Peyer's patch (tissue), 4 donors: ENCODE measurements around the gene MEIS1. TPM values are rescaled to one million over a fixed set of nuclear protein-coding genes. Genes with fewer than 3 reads are reported as not detected.
A peak's percentile ranks its signal among the peaks of the same experiment; 100 is the strongest.

ENCODE experiments used
- DNase-seq, 3 donors: peaks; one replicate each; pipeline ENCODE4 v3.0.0-alpha.2; 2017 to 2019
- H3K27ac ChIP-seq, 4 donors: fragments of 200-600 bp; sonication (generic); one replicate each; pipeline ENCODE4 v1.5.1; 2016 to 2019
- H3K27me3 ChIP-seq, 2 donors: fragments of 200-600 bp; sonication (generic); one replicate each; pipeline ENCODE4 v1.5.1; 2019
- H3K36me3 ChIP-seq, 3 donors: fragments of 200-600 bp; sonication (generic); one replicate each; pipeline ENCODE4 v1.5.1; 2016 to 2019
- H3K4me1 ChIP-seq, 4 donors: fragments of 200-600 bp; sonication (generic); one replicate each; pipeline ENCODE4 v1.5.1; 2016 to 2019
- H3K4me3 ChIP-seq, 4 donors: fragments of 200-600 bp; sonication (generic); 1 replicate in 3 of 4; 2 replicates in 1 of 4; pipeline ENCODE4 v1.5.1; 2016 to 2019; ENCODE audit warnings: mild to moderate bottlenecking in 1 of 4
- H3K9me3 ChIP-seq, 4 donors: fragments of 200-600 bp; sonication (generic); one replicate each; pipeline ENCODE4 v1.5.1; 2016 to 2019; ENCODE audit warnings: mild to moderate bottlenecking in 1 of 4
- CTCF ChIP-seq, 6 experiments: fragments of 450-650 bp in 4 of 6; fragments of 200-600 bp in 2 of 6; sonication (generic) in 1 of 6; IDR thresholded peaks; one replicate each; pipeline ENCODE4 v1.5.1; 2017 to 2019; ENCODE audit warnings: antibody characterized with exemption in 6 of 6, mild to moderate bottlenecking in 3 of 6, moderate library complexity in 1 of 6
- POLR2A ChIP-seq, 2 donors: fragments of 450-650 bp; IDR thresholded peaks; one replicate each; pipeline ENCODE4 v1.5.1; 2017; ENCODE audit warnings: antibody characterized with exemption in 2 of 2, mild to moderate bottlenecking in 2 of 2, moderate library complexity in 2 of 2
- total RNA-seq, 4 donors: library from RNA; depleted of rRNA; stranded (reverse); fragments of >200 nt; gene quantifications; one replicate each; pipeline ENCODE4 v1.1.0, GENCODE V29; 2016

Gene MEIS1
- total RNA-seq, 4 donors from 2014 or later: 7.2 to 64.4 (median 16.3) TPM

- Histone ChIP-seq H3K4me3 (peak overlapping the region; percentile 19 to 60 (median 30)), H3K27ac (peak overlapping the region; percentile 36 to 94 (median 52)), H3K9me3 (no peaks in the 10 kb centered on the region), H3K27me3 (no peaks in the 10 kb centered on the region), H3K4me1 (peaks cover 0 to 7% (median 0%) of the 10 kb centered on the region in 4 donors), H3K36me3 (no peaks in the 10 kb centered on the region)
- TF ChIP-seq CTCF (IDR thresholded peaks at IDR 0.05): no peak
- no peak for TF ChIP-seq POLR2A (IDR thresholded peaks at IDR 0.05)
- peak in 1 of 3 donors; percentile 47 for DNase-seq
These were observed 3.0 kb downstream of the MEIS1 start for GRCh38 chr2:66437691-66438497.

GRCh38 chr2:66438498-66438833, 3.5 kb downstream of the MEIS1 start:
- Histone ChIP-seq H3K9me3 (no peaks in the 10 kb centered on the region), H3K4me1 (peaks cover 0 to 5% (median 0%) of the 10 kb centered on the region in 4 donors), H3K27me3 (no peaks in the 10 kb centered on the region), H3K36me3 (no peaks in the 10 kb centered on the region), H3K27ac (peak overlapping the region; percentile 36 to 94 (median 52)), H3K4me3 (peak overlapping the region; percentile 19 to 60 (median 30))
- TF ChIP-seq CTCF (IDR thresholded peaks at IDR 0.05) (no peak), POLR2A (IDR thresholded peaks at IDR 0.05) (no peak)
- DNase-seq: no peak

GRCh38 chr2:66438891-66439811, 4.2 kb downstream of the MEIS1 start:
- no peaks in the 10 kb centered on the region for H3K4me1 ChIP-seq
- no peaks in the 10 kb centered on the region for H3K27me3 ChIP-seq
- H3K27ac ChIP-seq: peak overlapping the region; percentile 36 to 94 (median 66)
- no peaks in the 10 kb centered on the region for H3K9me3 ChIP-seq
- H3K4me3 ChIP-seq: peak overlapping the region; percentile 21 to 60 (median 37)
- TF ChIP-seq CTCF (IDR thresholded peaks at IDR 0.05) (no peak), POLR2A (IDR thresholded peaks at IDR 0.05) (no peak)
- DNase-seq: peak in 1 of 3 donors; percentile 43
- no peaks in the 10 kb centered on the region for H3K36me3 ChIP-seq

- peak overlapping the region; percentile 36 to 94 (median 66) for H3K27ac ChIP-seq
- peak overlapping the region; percentile 21 to 60 (median 37) for H3K4me3 ChIP-seq
- no peaks in the 10 kb centered on the region for H3K27me3 ChIP-seq
- H3K9me3 ChIP-seq: no peaks in the 10 kb centered on the region
- no peaks in the 10 kb centered on the region for H3K4me1 ChIP-seq
- no peaks in the 10 kb centered on the region for H3K36me3 ChIP-seq
- no peak for DNase-seq
- TF ChIP-seq POLR2A (IDR thresholded peaks at IDR 0.05) (no peak), CTCF (IDR thresholded peaks at IDR 0.05) (no peak)
These were observed 5.1 kb downstream of the MEIS1 start for GRCh38 chr2:66439812-66440542.
